ENCODE data around the gene PFDN2.

Gene PFDN2

DNA sequence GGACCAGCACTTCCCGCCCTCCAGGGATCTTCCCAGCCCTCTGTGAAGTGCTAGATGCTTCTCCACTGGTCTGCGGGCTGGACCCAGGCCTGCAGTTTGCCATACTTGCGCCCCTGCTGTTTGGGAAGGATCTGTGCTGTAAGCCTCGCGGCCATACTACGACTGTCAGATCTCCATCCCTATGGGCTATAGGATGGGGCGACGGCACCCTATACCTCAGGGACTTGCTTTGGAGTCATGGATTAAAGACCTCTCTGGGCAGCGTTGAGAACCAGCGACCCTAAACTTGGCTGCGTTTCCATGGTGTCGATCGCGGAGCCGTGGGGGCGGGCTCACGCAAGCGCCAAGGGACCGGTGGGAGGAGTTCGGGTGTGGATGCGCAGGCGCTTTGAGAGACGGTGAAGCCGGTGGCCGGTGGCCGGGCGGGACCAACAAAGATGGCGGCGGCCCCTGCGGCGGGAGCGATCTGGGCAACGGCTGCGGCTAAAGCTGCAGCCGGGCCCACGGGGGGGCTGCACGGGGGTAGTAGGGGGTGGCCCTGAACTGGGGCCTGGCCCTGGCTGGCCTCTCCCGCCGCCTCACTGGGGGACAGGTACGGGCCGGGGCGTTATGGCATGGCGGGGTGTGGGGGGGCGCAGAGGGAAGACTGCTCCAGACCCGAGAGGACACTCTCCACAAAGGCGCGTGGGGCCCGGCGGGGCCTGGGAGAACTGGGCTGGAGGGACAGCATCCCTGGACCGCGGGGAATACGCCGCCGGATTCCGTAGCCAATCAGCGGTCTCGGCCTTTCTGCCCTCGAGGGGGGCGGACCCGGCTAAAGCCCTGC lies 41.5 kb upstream of the PFDN2 start, which contains the start of gene USP21:
Gene USP21 (plus strand): TSS at position 414 of the 826 bp plus-strand sequence. CDS start 1,141 bp downstream, outside the sequence.
- peak; percentile 90 for DNase-seq (ENCODE audit: low read depth)
- H3K4me3 ChIP-seq (ENCODE audit: low read depth, low read length): peak within 1 kb of the TSS; percentile 85

DNA sequence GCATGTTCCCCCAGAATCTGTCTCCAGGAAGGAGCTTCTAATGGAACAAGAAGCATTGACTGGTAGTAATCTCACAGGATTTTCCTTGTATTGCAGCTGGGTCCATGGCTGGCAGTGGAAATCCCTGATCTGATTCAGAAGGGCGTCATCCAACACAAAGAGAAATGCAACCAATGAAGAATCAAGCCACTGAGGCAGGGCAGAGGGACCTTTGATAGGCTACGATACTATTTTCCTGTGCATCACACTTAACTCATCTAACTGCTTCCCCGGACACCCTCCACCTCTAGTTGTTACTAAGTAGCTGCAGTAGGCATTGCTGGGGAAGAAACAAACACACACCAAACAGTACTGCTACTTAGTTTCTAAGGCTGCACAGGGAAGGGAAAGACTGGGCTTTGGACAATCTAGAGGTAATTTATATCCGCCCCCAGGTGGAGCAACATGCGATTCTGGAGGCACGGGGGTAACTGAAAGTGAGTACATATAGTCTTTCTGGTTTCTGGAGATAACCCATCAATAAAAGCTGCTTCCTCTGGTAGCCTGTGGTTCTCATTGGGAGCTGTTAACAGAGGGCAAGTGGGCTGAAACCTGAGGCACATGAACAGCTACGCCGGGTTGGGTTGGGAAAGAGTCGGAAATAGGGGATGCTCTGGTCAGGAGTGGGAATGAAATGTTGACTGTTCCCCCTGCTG lies 40.6 kb upstream of the PFDN2 start:
- DNase-seq (ENCODE audit: low read depth): no peak
- H3K4me3 ChIP-seq (ENCODE audit: low read depth, low read length): peak overlapping the region; percentile 50
- TF ChIP-seq POLR2A (IDR thresholded peaks at IDR 0.05; ENCODE audit: extremely low read depth, insufficient read length): no peak
- TF ChIP-seq, protein P1, sequence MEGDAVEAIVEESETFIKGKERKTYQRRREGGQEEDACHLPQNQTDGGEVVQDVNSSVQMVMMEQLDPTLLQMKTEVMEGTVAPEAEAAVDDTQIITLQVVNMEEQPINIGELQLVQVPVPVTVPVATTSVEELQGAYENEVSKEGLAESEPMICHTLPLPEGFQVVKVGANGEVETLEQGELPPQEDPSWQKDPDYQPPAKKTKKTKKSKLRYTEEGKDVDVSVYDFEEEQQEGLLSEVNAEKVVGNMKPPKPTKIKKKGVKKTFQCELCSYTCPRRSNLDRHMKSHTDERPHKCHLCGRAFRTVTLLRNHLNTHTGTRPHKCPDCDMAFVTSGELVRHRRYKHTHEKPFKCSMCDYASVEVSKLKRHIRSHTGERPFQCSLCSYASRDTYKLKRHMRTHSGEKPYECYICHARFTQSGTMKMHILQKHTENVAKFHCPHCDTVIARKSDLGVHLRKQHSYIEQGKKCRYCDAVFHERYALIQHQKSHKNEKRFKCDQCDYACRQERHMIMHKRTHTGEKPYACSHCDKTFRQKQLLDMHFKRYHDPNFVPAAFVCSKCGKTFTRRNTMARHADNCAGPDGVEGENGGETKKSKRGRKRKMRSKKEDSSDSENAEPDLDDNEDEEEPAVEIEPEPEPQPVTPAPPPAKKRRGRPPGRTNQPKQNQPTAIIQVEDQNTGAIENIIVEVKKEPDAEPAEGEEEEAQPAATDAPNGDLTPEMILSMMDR (IDR thresholded peaks at IDR 0.05; ENCODE audit: low read depth, low read length): no peak
- TF ChIP-seq MYC (IDR thresholded peaks at IDR 0.05; ENCODE audit: low read depth, low read length): no peak
- TF ChIP-seq, protein P2, sequence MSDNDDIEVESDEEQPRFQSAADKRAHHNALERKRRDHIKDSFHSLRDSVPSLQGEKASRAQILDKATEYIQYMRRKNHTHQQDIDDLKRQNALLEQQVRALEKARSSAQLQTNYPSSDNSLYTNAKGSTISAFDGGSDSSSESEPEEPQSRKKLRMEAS (IDR thresholded peaks at IDR 0.05; ENCODE audit: low read depth, low read length): no peak

More for the DNA sequence above, 41.5 kb upstream of the PFDN2 start, which contains the start of gene USP21:
- peak; percentile 34; the same call in 1 of the 2 replicates for TF ChIP-seq MYC (IDR thresholded peaks at IDR 0.05; ENCODE audit: low read depth, low read length)
- TF ChIP-seq, protein P1 (IDR thresholded peaks at IDR 0.05; ENCODE audit: low read depth, low read length): no peak
- TF ChIP-seq, protein P2 (IDR thresholded peaks at IDR 0.05; ENCODE audit: low read depth, low read length): peak; percentile 17; the same call in 1 of the 2 replicates
- peak; percentile 74 for TF ChIP-seq POLR2A (IDR thresholded peaks at IDR 0.05; ENCODE audit: extremely low read depth, insufficient read length)

DNA sequence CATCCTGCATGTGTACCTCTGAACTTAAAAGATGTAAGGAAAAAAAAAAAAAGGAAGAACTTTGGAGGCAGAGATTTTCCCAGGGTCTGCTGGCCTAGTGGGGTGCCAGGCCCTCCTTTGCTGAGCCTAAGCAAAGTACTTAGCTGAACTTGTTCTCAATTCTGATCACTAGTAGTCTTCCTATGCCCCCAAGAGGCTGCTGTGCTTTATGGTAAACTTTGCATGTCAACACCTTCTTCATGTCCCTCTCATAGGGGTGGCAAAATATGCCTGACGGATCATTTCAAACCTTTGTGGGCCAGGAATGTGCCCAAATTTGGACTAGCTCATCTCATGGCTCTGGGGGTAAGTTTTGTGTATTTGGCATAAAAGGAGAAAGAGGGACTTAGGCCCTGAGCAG lies 40.0 kb upstream of the PFDN2 start:
- no peak overlapping the region for H3K4me3 ChIP-seq (ENCODE audit: low read depth, low read length)
- DNase-seq (ENCODE audit: low read depth): no peak
- TF ChIP-seq MYC (IDR thresholded peaks at IDR 0.05; ENCODE audit: low read depth, low read length) (no peak), POLR2A (IDR thresholded peaks at IDR 0.05; ENCODE audit: extremely low read depth, insufficient read length) (no peak)
- TF ChIP-seq, protein P2 (IDR thresholded peaks at IDR 0.05; ENCODE audit: low read depth, low read length): no peak
- TF ChIP-seq, protein P1 (IDR thresholded peaks at IDR 0.05; ENCODE audit: low read depth, low read length): no peak

DNA sequence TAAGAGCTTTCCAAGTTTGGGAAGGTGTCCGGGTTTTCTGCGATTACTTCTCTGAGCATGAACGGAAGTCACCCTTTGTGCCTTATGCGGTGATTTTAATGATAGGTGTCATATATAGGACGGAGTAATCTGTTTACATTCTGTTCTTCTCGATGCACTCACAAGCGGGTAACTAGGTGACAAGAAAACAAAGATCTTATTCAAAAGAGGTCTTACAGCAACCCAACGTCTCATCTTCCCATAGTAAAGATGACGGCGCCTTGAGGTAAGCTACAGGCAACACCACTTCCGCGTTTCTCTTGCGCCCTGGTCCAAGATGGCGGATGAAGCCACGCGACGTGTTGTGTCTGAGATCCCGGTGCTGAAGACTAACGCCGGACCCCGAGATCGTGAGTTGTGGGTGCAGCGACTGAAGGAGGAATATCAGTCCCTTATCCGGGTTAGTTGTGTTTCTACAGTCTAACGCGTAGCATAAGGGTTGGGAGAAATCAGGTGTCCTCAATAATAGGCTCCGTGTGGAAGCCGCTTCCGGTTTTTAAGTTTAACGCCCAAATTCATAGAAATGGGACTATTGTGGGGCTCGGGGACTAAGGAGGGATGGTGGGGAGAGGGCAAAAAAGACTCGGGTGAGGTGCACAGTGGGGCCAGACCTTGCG lies 36.0 kb upstream of the PFDN2 start, which contains the start of gene UFC1:
Gene UFC1 (plus strand): TSS at position 297 of the 656 bp plus-strand sequence. CDS start 20 bp downstream, at position 317.
- TF ChIP-seq, protein P1 (IDR thresholded peaks at IDR 0.05; ENCODE audit: low read depth, low read length): no peak
- TF ChIP-seq MYC (IDR thresholded peaks at IDR 0.05; ENCODE audit: low read depth, low read length): peak; percentile 77
- TF ChIP-seq, protein P2 (IDR thresholded peaks at IDR 0.05; ENCODE audit: low read depth, low read length): peak; percentile 74
- peak; percentile 58 for TF ChIP-seq POLR2A (IDR thresholded peaks at IDR 0.05; ENCODE audit: extremely low read depth, insufficient read length)
- H3K4me3 ChIP-seq (ENCODE audit: low read depth, low read length): peak within 1 kb of the TSS; percentile 95
- DNase-seq (ENCODE audit: low read depth): peak; percentile 92

DNA sequence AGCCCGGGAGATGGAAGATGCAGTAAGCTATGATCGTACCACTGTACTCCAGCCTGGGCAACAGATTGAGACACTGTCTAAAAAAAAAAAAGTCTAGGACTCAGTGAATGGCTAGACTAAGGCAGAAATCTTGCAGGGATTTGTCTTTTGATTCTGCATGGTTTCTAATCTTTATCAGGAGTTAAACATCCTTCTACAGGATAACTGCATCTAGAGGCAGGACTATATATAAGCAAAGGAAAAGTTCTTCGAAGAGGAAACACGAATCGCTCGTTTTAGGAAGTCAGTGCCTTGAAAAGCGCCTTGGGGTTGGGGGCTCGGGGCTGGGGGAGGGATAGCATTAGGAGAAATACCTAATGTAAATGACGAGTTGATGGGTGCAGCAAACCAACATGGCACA lies 35.3 kb upstream of the PFDN2 start:
- peak overlapping the region; percentile 95 for H3K4me3 ChIP-seq (ENCODE audit: low read depth, low read length)
- TF ChIP-seq, protein P1 (IDR thresholded peaks at IDR 0.05; ENCODE audit: low read depth, low read length): no peak
- TF ChIP-seq, protein P2 (IDR thresholded peaks at IDR 0.05; ENCODE audit: low read depth, low read length): no peak
- no peak for TF ChIP-seq MYC (IDR thresholded peaks at IDR 0.05; ENCODE audit: low read depth, low read length)
- DNase-seq (ENCODE audit: low read depth): peak; percentile 43
